Keratinocyte (primary cell): Measurements from ENCODE around the gene HOMER1. TPM values are rescaled to one million over a fixed set of nuclear protein-coding genes. Genes with fewer than 3 reads are reported as not detected.

Source experiments
- DNase-seq: peaks from one replicate; pipeline ENCODE4 v3.0.0-alpha.2; 2011; ENCODE audit warnings: low read depth, missing footprints, low spot score
- FAIRE-seq: peaks from 2 replicates; lab custom pipeline; 2011; peaks lifted over from hg19 to GRCh38; lab: Jason Lieb, UNC
- H2AFZ ChIP-seq: 2 replicates; pipeline ENCODE4 v1.6.0; 2012; ENCODE audit warnings: low read length, control low read depth, inconsistent platforms; ENCODE audit not compliant: control insufficient read depth
- H3K27ac ChIP-seq: 2 replicates; pipeline ENCODE4 v1.5.1; 2011; ENCODE audit warnings: low read length; ENCODE audit not compliant: control insufficient read depth, insufficient read depth
- H3K27me3 ChIP-seq: 3 replicates; pipeline ENCODE4 v1.6.0; 2011; ENCODE audit warnings: low read length; ENCODE audit not compliant: control insufficient read depth, insufficient read depth; ENCODE audit errors: extremely low read depth
- H3K36me3 ChIP-seq, 2 experiments: 2 replicates in 1 of 2; 3 replicates in 1 of 2; pipeline ENCODE4 v1.5.1; 2011; ENCODE audit warnings: low read length in 2 of 2, mild to moderate bottlenecking in 1 of 2; ENCODE audit not compliant: control insufficient read depth in 2 of 2, insufficient read depth in 2 of 2; ENCODE audit errors: extremely low read depth in 1 of 2
- H3K4me1 ChIP-seq: 3 replicates; pipeline ENCODE4 v1.5.1; 2011; ENCODE audit warnings: low read length; ENCODE audit not compliant: control insufficient read depth, insufficient read depth; ENCODE audit errors: extremely low read depth
- H3K4me2 ChIP-seq: 3 replicates; pipeline ENCODE4 v1.6.0; 2011; ENCODE audit warnings: low read depth, low read length; ENCODE audit not compliant: control insufficient read depth, insufficient read depth; ENCODE audit errors: extremely low read depth
- H3K4me3 ChIP-seq, 3 experiments: fragments of 200-600 bp in 1 of 3; sonication (generic) in 1 of 3; 2 replicates in 2 of 3; 3 replicates in 1 of 3; pipeline ENCODE4 v1.5.1; 2011 to 2016; ENCODE audit warnings: low read length in 3 of 3, mild to moderate bottlenecking in 3 of 3, control low read depth in 2 of 3, inconsistent platforms in 1 of 3, low read depth in 1 of 3, mixed read lengths in 1 of 3, mixed run types in 1 of 3, moderate library complexity in 1 of 3; ENCODE audit not compliant: control insufficient read depth in 2 of 3, insufficient read depth in 2 of 3; ENCODE audit errors: extremely low read depth in 1 of 3
- H3K79me2 ChIP-seq: 2 replicates; pipeline ENCODE4 v1.6.0; 2012; ENCODE audit warnings: low read length; ENCODE audit not compliant: control insufficient read depth, insufficient read depth
- H3K9ac ChIP-seq: 3 replicates; pipeline ENCODE4 v1.6.0; 2011; ENCODE audit warnings: low read length; ENCODE audit not compliant: control insufficient read depth, insufficient read depth; ENCODE audit errors: extremely low read depth
- H3K9me1 ChIP-seq: 3 replicates; pipeline ENCODE4 v1.6.0; 2011; ENCODE audit warnings: low read length; ENCODE audit not compliant: control insufficient read depth, insufficient read depth; ENCODE audit errors: extremely low read depth
- H3K9me3 ChIP-seq: 2 replicates; pipeline ENCODE4 v1.5.1; 2012; ENCODE audit warnings: low read depth, low read length; ENCODE audit not compliant: control insufficient read depth
- H4K20me1 ChIP-seq: 3 replicates; pipeline ENCODE4 v1.6.0; 2011; ENCODE audit warnings: low read length; ENCODE audit not compliant: control insufficient read depth, insufficient read depth; ENCODE audit errors: extremely low read depth
- EZH2 ChIP-seq: IDR thresholded peaks from one replicate; pipeline ENCODE4 v1.6.1; 2012; ENCODE audit warnings: inconsistent platforms, mild to moderate bottlenecking, low read length, moderate library complexity
- dilution Hi-C: fragments of 300-500 bp; cut with MboI; formaldehyde crosslinking; loops from one replicate; pipeline ENCODE4 v1.7.0; 2020; ENCODE audit warnings: low sequenced_read_pairs; ENCODE audit not compliant: extremely low pct_ligation_motif_present
- polyA plus RNA-seq, 5 experiments: library from polyadenylated mRNA; depleted of rRNA in 3 of 5; stranded (reverse) in 3 of 5; stranded (forward) in 1 of 5; unstranded in 1 of 5; fragments of >200 nt; gene quantifications; 1 replicate in 1 of 5; 2 replicates in 3 of 5; 3 replicates in 1 of 5; pipeline versions ENCODE4 v1.2.1 to v1.2.3, GENCODE V29; 2011 to 2012; ENCODE audit warnings: missing spikeins in 2 of 5, low read depth in 1 of 5, low replicate concordance in 1 of 5
- TF ChIP-seq, protein P1 (sequence below), 3 experiments: IDR thresholded peaks in 1 of 3; conservative IDR thresholded peaks in 1 of 3; optimal IDR thresholded peaks in 1 of 3; 2 replicates in 2 of 3; 3 replicates in 1 of 3; pipeline versions ENCODE3 to v1.5.1; 2011; ENCODE audit warnings: low read length in 3 of 3, mild to moderate bottlenecking in 3 of 3, moderate library complexity in 2 of 3, control low read depth in 1 of 3, inconsistent platforms in 1 of 3; ENCODE audit not compliant: insufficient read depth in 2 of 3; ENCODE audit errors: extremely low read depth in 1 of 3

The HOMER1 gene
- polyA plus RNA-seq, 1 donor (not counting 4 experiments of a cell fraction or from before 2014, with no cell fraction given) = 6.5 TPM

DNA sequence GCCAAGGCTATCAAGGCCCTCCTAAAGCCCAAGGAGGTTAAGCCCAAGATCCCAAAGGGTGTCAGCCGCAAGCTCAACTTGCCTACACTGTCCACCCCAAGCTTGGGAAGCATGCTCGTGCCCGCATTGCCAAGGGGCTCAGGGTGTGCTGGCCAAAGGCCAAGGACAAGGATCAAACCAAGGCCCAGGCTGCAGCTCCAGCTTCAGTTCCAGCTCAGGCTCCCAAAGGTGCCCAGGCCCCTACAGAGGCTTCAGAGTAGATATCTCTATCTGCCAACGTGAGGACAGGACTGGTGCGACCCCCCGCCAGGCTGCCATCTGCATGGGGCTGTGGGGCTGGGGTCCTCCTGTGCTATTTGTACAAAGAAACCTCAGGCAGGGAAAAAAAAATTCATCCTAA lies 3.3 kb downstream of the HOMER1 start:
- Histone ChIP-seq H3K9me3 (no peaks in the 10 kb centered on the region), H3K9me1 (peaks cover 2% of the 10 kb centered on the region), H4K20me1 (peaks cover 11% of the 10 kb centered on the region), H3K4me3 (peak overlapping the region in 1 of 3 experiments; percentile 2), H3K79me2 (peaks cover 44% of the 10 kb centered on the region), H2AFZ (no peak overlapping the region), H3K27me3 (no peaks in the 10 kb centered on the region), H3K36me3 (peaks cover 0 to 2% of the 10 kb centered on the region in 2 experiments), H3K4me1 (peaks cover 15% of the 10 kb centered on the region), H3K9ac (no peak overlapping the region), H3K4me2 (peak overlapping the region; percentile 85), H3K27ac (no peak overlapping the region)
- DNase-seq (no peak), FAIRE-seq (no peak)
- dilution Hi-C loops = no loop called here
- TF ChIP-seq EZH2 = no peak
- TF ChIP-seq, protein P1, sequence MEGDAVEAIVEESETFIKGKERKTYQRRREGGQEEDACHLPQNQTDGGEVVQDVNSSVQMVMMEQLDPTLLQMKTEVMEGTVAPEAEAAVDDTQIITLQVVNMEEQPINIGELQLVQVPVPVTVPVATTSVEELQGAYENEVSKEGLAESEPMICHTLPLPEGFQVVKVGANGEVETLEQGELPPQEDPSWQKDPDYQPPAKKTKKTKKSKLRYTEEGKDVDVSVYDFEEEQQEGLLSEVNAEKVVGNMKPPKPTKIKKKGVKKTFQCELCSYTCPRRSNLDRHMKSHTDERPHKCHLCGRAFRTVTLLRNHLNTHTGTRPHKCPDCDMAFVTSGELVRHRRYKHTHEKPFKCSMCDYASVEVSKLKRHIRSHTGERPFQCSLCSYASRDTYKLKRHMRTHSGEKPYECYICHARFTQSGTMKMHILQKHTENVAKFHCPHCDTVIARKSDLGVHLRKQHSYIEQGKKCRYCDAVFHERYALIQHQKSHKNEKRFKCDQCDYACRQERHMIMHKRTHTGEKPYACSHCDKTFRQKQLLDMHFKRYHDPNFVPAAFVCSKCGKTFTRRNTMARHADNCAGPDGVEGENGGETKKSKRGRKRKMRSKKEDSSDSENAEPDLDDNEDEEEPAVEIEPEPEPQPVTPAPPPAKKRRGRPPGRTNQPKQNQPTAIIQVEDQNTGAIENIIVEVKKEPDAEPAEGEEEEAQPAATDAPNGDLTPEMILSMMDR (optimal IDR thresholded peaks at IDR 0.05 in 1 of 3, IDR thresholded peaks at IDR 0.05 in 1 of 3, conservative IDR thresholded peaks at IDR 0.05 in 1 of 3; ENCODE audit: extremely low read depth in 1 of 3, insufficient read depth in 2 of 3, low read length in 3 of 3) = no peak

DNA sequence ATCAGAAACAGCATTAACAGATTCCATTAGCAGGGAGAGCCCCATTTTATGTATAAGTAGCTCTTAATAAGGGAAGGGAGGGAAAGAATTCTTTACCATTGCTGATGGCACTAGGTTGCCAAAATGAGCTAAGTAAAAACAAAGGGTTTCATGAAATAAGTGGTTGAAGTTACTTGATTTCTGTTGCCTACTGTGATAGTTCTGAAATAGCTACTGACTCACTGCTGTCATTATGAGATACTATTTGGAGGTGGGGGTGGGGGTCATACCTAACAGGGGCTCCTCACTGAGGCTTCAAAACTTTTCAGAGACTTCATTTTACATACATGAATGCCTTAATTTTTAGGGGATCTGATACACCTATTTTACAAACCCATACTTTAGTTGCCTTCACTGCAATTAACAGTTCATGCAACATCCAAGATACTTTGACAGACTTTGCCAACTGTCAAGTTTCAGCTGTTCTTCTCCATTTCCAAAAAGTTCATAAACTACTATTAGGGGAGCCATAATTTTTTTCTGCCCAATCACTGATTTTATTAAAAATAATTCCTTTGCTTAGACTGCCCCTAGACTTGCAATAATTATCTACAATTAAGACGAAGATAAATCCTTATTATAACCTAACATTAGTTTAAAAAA lies 4.6 kb downstream of the HOMER1 start:
- Histone ChIP-seq H3K9me3 (no peaks in the 10 kb centered on the region), H3K9me1 (peaks cover 2% of the 10 kb centered on the region), H2AFZ (no peak overlapping the region), H4K20me1 (peaks cover 11% of the 10 kb centered on the region), H3K4me1 (peaks cover 10% of the 10 kb centered on the region), H3K9ac (no peak overlapping the region), H3K4me3 (no peak overlapping the region), H3K4me2 (peak overlapping the region; percentile 17), H3K27ac (no peak overlapping the region), H3K79me2 (peaks cover 44% of the 10 kb centered on the region), H3K36me3 (peaks cover 0 to 2% of the 10 kb centered on the region in 2 experiments), H3K27me3 (no peaks in the 10 kb centered on the region)
- TF ChIP-seq EZH2 = no peak
- dilution Hi-C loops = no loop called here
- DNase-seq (no peak), FAIRE-seq (no peak)
